Stimulated activated CD8-positive, alpha-beta memory T cell treated with anti-CD3 and anti-CD28 coated beads, Interleukin-4, amount 100 ng/mL, for 4 hours (primary cell): ENCODE data around the gene WDHD1.
"Not testable (repeated sequence)": the region's sequence is repeated elsewhere in the genome, so short reads cannot be mapped to it uniquely, and the experiment has no call there.

Source experiments
- DNase-seq, 2 donors: peaks; one replicate each; pipeline ENCODE4 v3.0.0-alpha.2; 2020; ENCODE audit warnings: low read depth in 2 of 2, low spot score in 1 of 2

Gene WDHD1

DNA sequence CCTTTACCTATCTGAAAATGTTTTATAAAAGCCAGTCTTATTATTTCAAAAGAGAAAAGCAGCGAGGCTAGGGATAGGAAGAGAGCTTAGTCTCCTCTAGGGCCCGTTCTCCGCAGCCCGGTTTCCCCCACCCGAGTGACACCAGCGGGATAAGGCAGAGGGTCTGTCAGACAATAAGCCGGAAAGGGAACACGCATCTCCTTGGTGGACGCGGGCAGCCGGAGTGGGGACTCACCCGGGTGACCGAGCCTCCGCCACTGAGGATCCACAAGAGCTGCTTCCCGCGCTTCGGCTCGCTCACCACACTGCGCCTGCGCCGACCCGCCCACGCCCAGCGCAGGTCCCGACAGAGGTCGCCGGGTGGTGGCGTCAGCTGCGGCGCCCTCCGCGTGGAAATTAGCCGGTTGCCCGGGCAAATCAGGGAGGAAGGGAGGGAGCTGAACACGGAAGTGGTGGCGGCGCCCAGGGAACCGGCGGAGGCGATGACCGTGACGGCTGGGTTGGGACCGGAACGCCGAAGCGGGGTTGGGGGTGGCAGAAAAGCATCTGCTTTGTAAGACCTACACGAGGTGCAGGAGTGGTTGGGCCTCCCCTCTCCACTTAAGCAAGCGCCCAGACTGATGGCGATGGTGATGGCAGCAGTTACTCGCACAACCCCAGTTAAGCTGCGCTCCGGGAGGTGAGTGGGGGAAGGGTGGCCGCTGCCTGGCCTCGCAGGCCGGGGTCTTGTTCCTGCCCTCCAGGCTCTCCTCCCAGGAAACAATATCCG lies at the start of gene WDHD1, which contains the start of gene SOCS4:
TSS of gene WDHD1 (minus strand) at position 307 of the 769 bp plus-strand sequence. CDS start 312 bp downstream, outside the sequence.
TSS of gene SOCS4 (plus strand) at position 444 of the 769 bp plus-strand sequence. CDS start 15,806 bp downstream, outside the sequence.
- DNase-seq, result peak; percentile 93 to 95

GRCh38 chr14:55075628-55076175 lies 48.8 kb upstream of the WDHD1 start:
- no peak for DNase-seq

DNA sequence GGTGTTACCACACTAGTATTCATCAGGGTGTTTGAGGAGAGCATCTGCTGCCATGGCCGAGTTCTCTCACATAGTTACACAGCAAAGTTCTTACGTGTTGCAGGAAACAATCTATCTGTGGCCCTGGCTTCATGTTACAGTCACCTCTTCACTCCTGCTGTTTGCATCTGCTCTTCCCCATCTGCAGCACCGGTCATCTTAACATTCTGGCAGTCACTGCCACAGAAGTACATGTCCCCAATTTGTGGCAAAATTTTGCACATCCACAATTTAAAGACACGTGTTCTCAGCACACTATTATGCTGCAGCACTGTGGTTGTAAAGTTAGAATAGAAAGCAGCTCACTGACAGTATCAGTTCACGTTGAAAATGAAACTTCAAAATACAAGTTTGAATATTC lies 47.8 kb upstream of the WDHD1 start:
- DNase-seq, result no peak

DNA sequence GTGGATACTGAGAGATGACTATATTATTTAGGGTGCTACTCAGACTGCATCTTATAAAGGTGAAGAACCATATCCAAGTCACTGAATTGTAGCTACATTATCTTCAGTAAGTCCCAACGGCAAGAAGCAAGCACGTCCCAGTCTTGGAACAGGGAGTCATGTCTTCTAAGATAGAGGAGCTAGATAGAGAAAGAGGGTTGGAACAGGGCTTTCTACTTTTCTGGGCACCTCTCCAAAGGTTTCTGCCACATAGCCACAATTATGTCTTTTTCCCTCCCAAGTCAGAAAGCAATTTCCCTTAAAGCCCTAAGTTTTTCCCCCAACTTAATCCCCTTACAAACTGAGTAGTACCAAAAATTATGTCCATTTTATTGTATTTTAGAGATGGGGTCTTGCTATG lies 47.0 kb upstream of the WDHD1 start:
- DNase-seq, result no peak

DNA sequence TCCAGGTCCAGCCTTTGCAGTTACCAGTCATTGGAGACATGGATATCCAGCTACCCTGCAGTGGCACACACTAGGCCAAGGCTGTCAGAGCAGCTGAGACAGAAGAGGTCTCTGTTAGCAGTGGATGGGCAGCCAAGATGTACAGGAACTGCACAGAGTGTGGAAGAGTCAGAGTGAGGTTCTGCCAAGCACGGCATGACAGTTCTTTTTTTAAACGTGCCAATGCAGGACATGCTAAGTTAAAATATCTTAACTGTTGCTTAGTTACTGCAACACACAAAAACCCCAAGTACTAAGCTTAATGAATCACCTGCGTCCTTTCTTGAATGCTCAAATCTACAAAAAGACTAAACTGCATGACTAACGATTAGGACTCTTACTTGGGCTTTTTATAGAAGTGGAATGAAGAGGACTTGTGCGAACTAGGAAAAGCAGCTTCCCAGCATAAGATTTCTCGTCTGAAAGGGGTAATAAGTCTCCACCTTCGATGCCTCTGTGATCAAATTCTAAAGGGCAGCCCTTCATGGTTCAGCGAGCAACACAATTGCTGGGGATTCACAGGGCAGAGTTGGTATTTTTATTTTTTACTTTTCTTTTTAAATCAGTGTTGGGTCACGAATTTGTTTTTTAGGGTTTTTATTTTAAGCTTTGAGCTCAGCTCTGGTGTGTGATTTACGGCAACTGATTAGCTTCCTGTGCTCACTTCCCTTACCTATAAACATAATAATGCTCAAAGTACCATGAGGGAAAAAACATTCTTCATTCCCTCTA lies 45.2 kb upstream of the WDHD1 start:
- DNase-seq, result no peak

DNA sequence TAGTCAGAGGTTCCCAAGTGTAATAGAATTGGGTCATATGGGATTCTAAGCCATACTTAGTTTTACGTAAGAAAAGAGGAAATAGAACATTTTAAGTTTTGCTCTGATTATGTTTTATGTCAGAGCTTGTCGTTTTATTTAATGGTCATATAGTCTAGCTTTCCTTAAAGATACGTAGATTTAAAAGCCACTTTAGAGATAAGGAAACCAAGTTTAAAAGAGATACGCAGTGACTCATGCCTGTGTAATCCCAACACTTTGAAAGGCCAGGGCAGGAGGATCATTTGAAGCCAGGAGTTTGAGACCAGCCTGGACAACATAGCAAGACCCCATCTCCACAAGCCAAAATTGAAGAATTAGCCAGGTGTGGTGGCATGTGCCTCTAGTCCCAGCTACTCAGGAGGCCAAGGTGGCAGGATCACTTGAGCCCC lies 44.1 kb upstream of the WDHD1 start:
- no peak for DNase-seq

GRCh38 chr14:55066223-55066622 lies 39.3 kb upstream of the WDHD1 start:
- no peak for DNase-seq

- DNase-seq, result no peak
Observed at GRCh38 chr14:55065411-55065810, 38.5 kb upstream of the WDHD1 start.

GRCh38 chr14:55064896-55065295 lies 38.0 kb upstream of the WDHD1 start:
- not testable (repeated sequence) for DNase-seq

GRCh38 chr14:55062517-55063351 lies 35.8 kb upstream of the WDHD1 start:
- no peak for DNase-seq

GRCh38 chr14:55059333-55059732 lies 32.4 kb upstream of the WDHD1 start:
- no peak for DNase-seq

GRCh38 chr14:55057919-55058318 lies 31.0 kb upstream of the WDHD1 start:
- no peak for DNase-seq

GRCh38 chr14:55054098-55054497 lies 27.2 kb upstream of the WDHD1 start:
- no peak for DNase-seq

DNA sequence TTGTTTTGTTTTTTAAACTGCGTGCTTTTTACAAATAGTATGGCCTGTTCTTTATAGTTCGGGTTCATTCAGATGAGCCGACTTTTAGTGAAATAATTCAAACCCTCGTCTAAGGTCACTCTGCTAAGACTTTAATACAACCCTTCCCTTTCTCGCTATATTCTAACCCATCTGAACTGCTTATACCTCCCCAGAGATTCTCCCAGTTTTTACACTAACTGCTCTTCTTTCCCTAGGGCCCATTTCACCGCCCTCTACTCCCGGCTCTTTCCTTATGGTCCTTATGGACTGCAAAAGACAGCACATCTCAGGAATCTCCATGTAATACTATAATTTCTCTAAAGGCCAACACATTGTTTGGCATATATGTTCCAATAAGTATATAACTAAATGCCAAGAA lies 26.6 kb upstream of the WDHD1 start:
- no peak for DNase-seq

DNA sequence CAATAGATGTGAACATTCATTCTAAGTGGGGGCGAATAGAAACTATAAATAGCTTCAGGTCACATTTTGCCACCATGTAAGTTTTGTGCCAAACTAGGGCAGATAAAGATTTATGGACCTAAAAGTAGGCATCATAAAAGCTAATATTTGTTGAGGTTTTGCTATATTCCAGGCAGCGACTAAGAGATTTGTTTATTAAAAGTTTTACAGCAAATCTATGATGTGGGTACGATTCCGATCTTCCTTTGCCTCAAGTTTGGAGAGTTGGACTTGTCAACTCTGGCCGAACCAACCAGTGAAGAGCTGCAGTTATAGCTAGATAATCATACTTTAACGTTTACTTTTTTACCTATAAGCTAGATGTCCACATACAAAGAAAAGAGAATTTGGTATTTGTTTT lies 26.1 kb upstream of the WDHD1 start:
- no peak for DNase-seq

- no peak for DNase-seq
Observed at GRCh38 chr14:55052269-55052930, 25.5 kb upstream of the WDHD1 start.

- DNase-seq, result peak; percentile 67 to 76
Observed at GRCh38 chr14:55051423-55052268, 24.7 kb upstream of the WDHD1 start, which contains the start of gene MAPK1IP1L. MAPK1IP1L (plus strand) TSS chr14:55051647; CDS start chr14:55061684, 10,037 bp downstream.

DNA sequence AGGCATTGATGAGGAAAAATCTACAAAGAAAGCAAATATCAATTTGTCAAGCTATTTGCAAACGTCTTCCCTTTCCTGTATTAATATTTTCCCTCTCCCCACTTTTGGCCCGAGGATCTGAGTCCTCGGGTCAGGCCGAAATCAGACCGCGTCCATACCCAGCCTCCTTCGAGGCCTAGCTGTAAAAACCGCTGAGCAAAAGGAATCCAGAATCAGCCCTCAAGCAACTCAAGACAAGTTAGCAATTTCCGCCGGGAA lies 24.2 kb upstream of the WDHD1 start:
- DNase-seq, result no peak

DNA sequence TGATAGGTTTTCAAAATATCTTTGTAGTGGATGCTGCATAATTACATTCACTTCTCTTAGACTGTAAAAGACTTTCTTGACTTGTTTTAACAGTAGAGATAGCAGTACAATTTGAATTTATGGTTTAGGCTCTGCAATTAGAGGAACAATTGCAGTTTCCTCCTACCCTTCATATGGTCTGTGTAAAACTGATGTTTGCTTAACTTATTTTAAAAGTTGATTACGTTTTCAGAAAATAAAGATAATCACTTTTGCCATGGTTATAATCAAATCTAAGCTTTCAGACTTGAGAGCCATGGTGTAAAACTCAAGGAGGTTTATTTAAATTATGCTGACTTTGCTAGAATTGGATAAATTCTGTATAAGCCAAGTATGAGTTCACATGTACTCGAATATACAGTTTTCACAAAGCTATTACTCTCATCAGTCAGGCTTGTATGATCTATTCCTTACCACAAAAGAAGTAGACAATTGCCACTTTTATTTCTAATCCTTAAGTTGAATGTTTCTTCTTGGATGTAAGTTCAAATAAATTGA lies 22.1 kb upstream of the WDHD1 start:
- no peak for DNase-seq
